Breast epithelium (tissue), 4 donors: ENCODE measurements around the gene MRPL11. TPM values are rescaled to one million over a fixed set of nuclear protein-coding genes. Genes with fewer than 3 reads are reported as not detected.

ENCODE experiments used
- DNase-seq, 2 donors: peaks; one replicate each; pipeline ENCODE4 v3.0.0-alpha.2; 2019; ENCODE audit warnings: low spot score in 2 of 2
- H3K27ac ChIP-seq, 2 donors: fragments of 200-600 bp; sonication (generic) in 1 of 2; one replicate each; pipeline ENCODE4 v1.5.1; 2016 to 2019; ENCODE audit warnings: mild to moderate bottlenecking in 1 of 2
- H3K27me3 ChIP-seq, 2 donors: fragments of 200-600 bp; sonication (generic) in 1 of 2; one replicate each; pipeline versions ENCODE4 v1.5.1 to v1.6.0; 2017 to 2019; ENCODE audit warnings: control low read depth in 1 of 2, mild to moderate bottlenecking in 1 of 2
- H3K36me3 ChIP-seq: fragments of 200-600 bp; one replicate; pipeline ENCODE4 v1.5.1; 2019
- H3K4me1 ChIP-seq, 2 donors: fragments of 200-600 bp; sonication (generic); one replicate each; pipeline ENCODE4 v1.5.1; 2016 to 2019; ENCODE audit warnings: control low read depth in 1 of 2
- H3K4me3 ChIP-seq, 3 donors: fragments of 200-600 bp; sonication (generic); 1 replicate in 2 of 3; 2 replicates in 1 of 3; pipeline ENCODE4 v1.5.1; 2016 to 2019; ENCODE audit warnings: mild to moderate bottlenecking in 3 of 3, moderate library complexity in 2 of 3
- H3K9me3 ChIP-seq, 2 donors: fragments of 200-600 bp; sonication (generic) in 1 of 2; one replicate each; pipeline ENCODE4 v1.5.1; 2016 to 2019; ENCODE audit warnings: control low read depth in 1 of 2
- POLR2A ChIP-seq: fragments of 450-650 bp; IDR thresholded peaks from one replicate; pipeline ENCODE4 v1.6.1; 2016; ENCODE audit warnings: antibody characterized with exemption, mild to moderate bottlenecking, moderate library complexity
- POLR2AphosphoS5 ChIP-seq, 3 donors: sonication (generic); formaldehyde crosslinking; IDR thresholded peaks; one replicate each; pipeline ENCODE4 v1.6.1; 2017; ENCODE audit warnings: antibody characterized with exemption in 3 of 3
- intact Hi-C: fragments of 100-400 bp; cut with DNase I; formaldehyde crosslinking; loops from one replicate; pipeline ENCODE4 v1.15.1; 2023; ENCODE audit warnings: low total_unique reads
- total RNA-seq, 3 donors: library from RNA; depleted of rRNA; stranded (reverse); fragments of >200 nt; gene quantifications; one replicate each; pipeline ENCODE4 v1.1.0, GENCODE V29; 2016
- TF ChIP-seq, protein P1 (sequence below), 3 donors: fragments of 450-650 bp; IDR thresholded peaks; one replicate each; pipeline ENCODE4 v1.5.1; 2016 to 2017; ENCODE audit warnings: antibody characterized with exemption in 3 of 3, mild to moderate bottlenecking in 3 of 3, moderate library complexity in 3 of 3

MRPL11 gene
- total RNA-seq, 3 donors from 2014 or later = 33.1 to 42.3 (median 36.8) TPM

DNA sequence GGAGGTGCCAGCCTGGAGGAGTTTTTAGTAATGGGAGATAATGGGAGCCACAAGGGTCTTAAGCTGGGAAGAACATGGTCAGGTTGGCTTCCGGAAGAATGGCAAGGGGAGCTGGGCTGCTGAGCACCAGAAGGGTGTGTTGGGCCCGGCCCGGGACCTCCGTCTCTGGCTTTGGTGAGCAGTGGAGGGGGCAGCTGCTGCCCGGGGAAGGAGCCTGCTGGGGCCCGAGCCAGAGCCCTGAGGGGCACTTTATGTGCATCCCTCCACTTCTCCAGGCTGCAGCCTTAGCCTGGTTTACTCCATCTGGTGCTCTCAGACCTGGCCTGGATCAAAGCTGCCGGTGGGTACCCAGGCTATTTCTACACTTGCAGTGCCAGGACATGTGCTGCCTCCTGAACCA lies 26.5 kb downstream of the MRPL11 start:
- H3K27ac ChIP-seq = no peak overlapping the region
- H3K9me3 ChIP-seq = no peaks in the 10 kb centered on the region
- no peak for DNase-seq
- H3K36me3 ChIP-seq = no peaks in the 10 kb centered on the region
- H3K4me1 ChIP-seq = no peaks in the 10 kb centered on the region
- H3K4me3 ChIP-seq = no peak overlapping the region
- H3K27me3 ChIP-seq = peaks cover 0 to 21% of the 10 kb centered on the region in 2 donors
- intact Hi-C loops = no loop called here
- TF ChIP-seq POLR2A = no peak
- TF ChIP-seq POLR2AphosphoS5 (IDR thresholded peaks at IDR 0.05) = no peak
- TF ChIP-seq, protein P1, sequence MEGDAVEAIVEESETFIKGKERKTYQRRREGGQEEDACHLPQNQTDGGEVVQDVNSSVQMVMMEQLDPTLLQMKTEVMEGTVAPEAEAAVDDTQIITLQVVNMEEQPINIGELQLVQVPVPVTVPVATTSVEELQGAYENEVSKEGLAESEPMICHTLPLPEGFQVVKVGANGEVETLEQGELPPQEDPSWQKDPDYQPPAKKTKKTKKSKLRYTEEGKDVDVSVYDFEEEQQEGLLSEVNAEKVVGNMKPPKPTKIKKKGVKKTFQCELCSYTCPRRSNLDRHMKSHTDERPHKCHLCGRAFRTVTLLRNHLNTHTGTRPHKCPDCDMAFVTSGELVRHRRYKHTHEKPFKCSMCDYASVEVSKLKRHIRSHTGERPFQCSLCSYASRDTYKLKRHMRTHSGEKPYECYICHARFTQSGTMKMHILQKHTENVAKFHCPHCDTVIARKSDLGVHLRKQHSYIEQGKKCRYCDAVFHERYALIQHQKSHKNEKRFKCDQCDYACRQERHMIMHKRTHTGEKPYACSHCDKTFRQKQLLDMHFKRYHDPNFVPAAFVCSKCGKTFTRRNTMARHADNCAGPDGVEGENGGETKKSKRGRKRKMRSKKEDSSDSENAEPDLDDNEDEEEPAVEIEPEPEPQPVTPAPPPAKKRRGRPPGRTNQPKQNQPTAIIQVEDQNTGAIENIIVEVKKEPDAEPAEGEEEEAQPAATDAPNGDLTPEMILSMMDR (IDR thresholded peaks at IDR 0.05) = no peak

DNA sequence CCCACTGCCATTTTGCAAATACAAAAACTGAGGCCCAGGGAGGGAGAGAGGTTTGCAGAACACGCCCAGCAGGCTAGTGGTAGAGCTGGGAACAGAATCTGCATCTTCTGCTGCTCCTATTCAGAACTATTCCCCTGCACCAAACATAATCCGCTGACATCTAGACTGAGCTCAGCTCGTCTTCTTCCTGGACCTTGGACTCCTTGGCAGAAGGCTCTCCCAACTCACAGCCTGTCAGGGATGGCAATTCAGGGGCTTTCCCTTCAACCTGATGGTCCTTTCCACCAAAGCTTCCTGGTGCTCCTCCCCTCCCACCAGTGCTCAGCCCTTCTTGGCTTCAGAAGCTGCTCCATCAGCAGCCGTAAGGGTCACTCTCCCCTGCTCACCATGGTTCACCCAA lies 27.3 kb downstream of the MRPL11 start:
- intact Hi-C loops = no loop called here
- peaks cover 0 to 21% of the 10 kb centered on the region in 2 donors for H3K27me3 ChIP-seq
- H3K36me3 ChIP-seq = no peaks in the 10 kb centered on the region
- no peak for TF ChIP-seq POLR2AphosphoS5 (IDR thresholded peaks at IDR 0.05)
- TF ChIP-seq, protein P1 (IDR thresholded peaks at IDR 0.05) = no peak
- no peak overlapping the region for H3K4me3 ChIP-seq
- H3K4me1 ChIP-seq = no peaks in the 10 kb centered on the region
- H3K9me3 ChIP-seq = no peaks in the 10 kb centered on the region
- DNase-seq = no peak
- no peak overlapping the region for H3K27ac ChIP-seq

DNA sequence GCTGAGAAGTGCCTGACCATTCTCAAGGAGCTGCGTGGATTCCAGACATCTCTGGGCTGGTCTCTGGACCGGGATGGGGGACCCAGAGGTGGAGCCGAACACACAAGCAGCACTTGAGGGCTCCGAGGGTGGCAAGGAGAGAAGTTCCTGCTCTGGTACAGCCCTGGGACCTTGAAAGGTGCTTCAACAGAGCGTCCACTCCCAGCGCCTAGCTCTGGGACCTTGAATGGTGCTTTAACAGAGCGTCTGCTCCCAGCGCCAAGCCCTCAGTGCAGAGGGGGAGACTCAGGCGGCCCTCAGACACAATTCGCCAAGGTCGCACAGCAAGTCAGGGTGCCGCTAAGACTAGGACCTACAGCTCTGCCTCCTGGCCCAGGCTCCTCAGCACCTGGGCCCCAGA lies 28.5 kb downstream of the MRPL11 start:
- Histone ChIP-seq H3K36me3 (no peaks in the 10 kb centered on the region), H3K9me3 (no peaks in the 10 kb centered on the region), H3K27me3 (peaks cover 0 to 28% of the 10 kb centered on the region in 2 donors), H3K4me3 (no peak overlapping the region), H3K4me1 (no peaks in the 10 kb centered on the region), H3K27ac (no peak overlapping the region)
- intact Hi-C loops = no loop called here
- TF ChIP-seq POLR2A = no peak
- no peak for TF ChIP-seq POLR2AphosphoS5 (IDR thresholded peaks at IDR 0.05)
- TF ChIP-seq, protein P1 (IDR thresholded peaks at IDR 0.05) = no peak
- no peak for DNase-seq

DNA sequence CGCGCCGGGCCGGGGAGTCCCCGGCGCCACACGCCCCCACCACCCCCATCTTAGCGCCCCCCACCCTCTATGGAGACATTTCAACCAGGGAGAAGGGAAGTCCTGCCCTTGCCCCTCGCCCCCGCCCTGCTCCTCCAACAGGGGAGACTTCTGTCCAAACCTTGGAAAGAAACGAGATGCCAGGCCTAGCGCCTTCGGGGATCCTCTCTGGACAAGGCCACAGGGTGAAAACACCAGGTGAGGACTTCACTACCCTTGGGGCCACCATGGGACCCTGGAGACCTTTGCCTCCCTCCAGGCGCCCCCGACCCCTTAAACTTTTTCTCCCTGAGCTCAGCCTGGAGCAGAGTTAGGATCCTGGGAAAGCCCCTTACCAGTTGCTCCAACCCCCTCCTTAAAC lies 29.4 kb downstream of the MRPL11 start:
- TF ChIP-seq, protein P1 (IDR thresholded peaks at IDR 0.05) = no peak
- TF ChIP-seq POLR2A = no peak
- H3K4me3 ChIP-seq = peak overlapping the region; percentile 30 to 66 (median 49)

DNA sequence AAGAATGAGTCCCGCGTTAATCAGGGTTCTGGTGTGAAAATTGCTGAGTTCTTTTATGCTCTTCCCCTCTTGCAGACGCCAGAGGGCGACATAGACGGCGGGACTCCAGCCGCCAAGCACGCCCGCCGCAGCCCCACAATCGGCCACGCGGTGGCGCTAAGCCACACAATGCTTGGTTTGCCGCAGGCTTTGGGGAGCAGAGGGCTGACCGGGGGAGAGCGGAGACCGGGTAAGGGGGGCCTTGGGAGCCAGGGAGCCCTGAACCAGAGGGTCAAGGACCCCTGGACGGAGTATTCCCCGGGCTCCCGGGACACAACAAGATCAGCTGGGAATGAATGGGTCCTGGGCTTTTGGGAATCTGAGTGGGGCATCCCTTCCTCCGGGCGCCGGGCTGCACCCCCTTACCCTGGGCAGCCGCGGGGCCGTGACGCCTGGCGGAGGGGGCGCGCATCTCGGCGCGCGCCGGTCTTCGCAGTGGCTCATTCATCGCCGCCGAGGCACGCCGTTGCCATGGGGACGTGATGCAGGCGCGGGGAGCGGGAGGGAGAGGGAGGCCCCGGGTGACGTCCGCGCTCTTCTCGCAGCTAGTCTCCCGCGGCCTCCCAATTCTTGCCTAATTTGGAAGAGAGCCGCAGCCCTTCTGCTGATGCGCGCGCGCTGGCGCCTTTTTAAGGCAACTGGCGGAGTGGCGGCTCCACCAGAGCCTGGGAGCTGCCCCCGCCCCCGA lies 30.0 kb downstream of the MRPL11 start:
- Histone ChIP-seq H3K4me3 (peak overlapping the region; percentile 30 to 66 (median 49)), H3K9me3 (no peaks in the 10 kb centered on the region), H3K27ac (peak overlapping the region in 1 of 2 donors; percentile 43), H3K36me3 (no peaks in the 10 kb centered on the region), H3K27me3 (peaks cover 0 to 24% of the 10 kb centered on the region in 2 donors), H3K4me1 (no peaks in the 10 kb centered on the region)
- TF ChIP-seq POLR2AphosphoS5 (IDR thresholded peaks at IDR 0.05) (peak in 2 of 3 donors; percentile 21 to 73), POLR2A (no peak)
- TF ChIP-seq, protein P1 (IDR thresholded peaks at IDR 0.05) = peak; percentile 97 to 100 (median 99)
- DNase-seq = peak; percentile 75 to 80
- intact Hi-C loops = no loop called here

More for the DNA sequence above, 29.4 kb downstream of the MRPL11 start:
- Histone ChIP-seq H3K36me3 (no peaks in the 10 kb centered on the region), H3K27me3 (peaks cover 0 to 24% of the 10 kb centered on the region in 2 donors), H3K9me3 (no peaks in the 10 kb centered on the region), H3K27ac (peak overlapping the region in 1 of 2 donors; percentile 12), H3K4me1 (no peaks in the 10 kb centered on the region)
- intact Hi-C loops = no loop called here
- DNase-seq = no peak
